ENCODE data around the gene EAF2.

The EAF2 gene

GRCh38 chr3:121800906-121801305, 34.1 kb upstream of the EAF2 start:
- Histone ChIP-seq H3K9me3 (ENCODE audit: severe bottlenecking) (no peaks in the 10 kb centered on the region), H3K36me3 (peaks cover 42% of the 10 kb centered on the region), H3K27ac (no peak overlapping the region), H3K27me3 (ENCODE audit: insufficient read depth, low read depth, severe bottlenecking) (no peaks in the 10 kb centered on the region), H3K4me3 (ENCODE audit: low read depth, low read length) (no peak overlapping the region)
- no peak for TF ChIP-seq CTCF (IDR thresholded peaks at IDR 0.05; ENCODE audit: low read depth, low read length)
- no peak for DNase-seq

DNA sequence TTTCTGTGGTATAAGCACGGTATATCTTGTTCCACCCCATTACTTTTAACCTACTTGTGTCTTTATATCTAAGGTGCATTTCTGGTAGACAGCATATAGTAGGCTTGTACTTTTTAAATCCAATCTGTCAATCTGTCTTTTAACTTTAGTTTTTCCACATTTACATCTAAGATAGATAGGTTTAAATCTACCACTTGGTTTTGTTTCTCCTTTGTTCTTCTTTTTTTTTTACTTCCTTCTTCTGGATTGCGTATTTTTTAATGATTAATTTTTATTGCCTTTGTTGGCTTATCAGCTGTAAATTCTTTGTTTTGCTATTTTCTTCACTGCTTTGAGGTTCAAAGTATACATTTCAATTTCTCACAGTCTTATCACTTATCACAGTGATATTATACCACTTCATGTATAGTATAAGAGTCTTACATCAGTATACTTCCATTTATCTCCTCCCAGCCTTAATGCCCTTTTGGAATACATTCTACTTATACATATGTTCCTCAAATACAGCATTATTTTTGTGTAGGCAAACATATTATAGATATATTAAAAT, 31.2 kb upstream of the EAF2 start:
- Histone ChIP-seq H3K27ac (no peak overlapping the region), H3K27me3 (ENCODE audit: insufficient read depth, low read depth, severe bottlenecking) (no peaks in the 10 kb centered on the region), H3K9me3 (ENCODE audit: severe bottlenecking) (no peaks in the 10 kb centered on the region), H3K36me3 (peaks cover 40% of the 10 kb centered on the region), H3K4me3 (ENCODE audit: low read depth, low read length) (no peak overlapping the region)
- no peak for TF ChIP-seq CTCF (IDR thresholded peaks at IDR 0.05; ENCODE audit: low read depth, low read length)
- DNase-seq, result no peak

- Histone ChIP-seq H3K36me3 (peaks cover 54% of the 10 kb centered on the region), H3K27ac (no peak overlapping the region), H3K4me3 (ENCODE audit: low read depth, low read length) (no peak overlapping the region), H3K27me3 (ENCODE audit: insufficient read depth, low read depth, severe bottlenecking) (no peaks in the 10 kb centered on the region), H3K9me3 (ENCODE audit: severe bottlenecking) (no peaks in the 10 kb centered on the region)
- no peak for DNase-seq
- no peak for TF ChIP-seq CTCF (IDR thresholded peaks at IDR 0.05; ENCODE audit: low read depth, low read length)
Measured at GRCh38 chr3:121809249-121809648, 25.8 kb upstream of the EAF2 start.

GRCh38 chr3:121817753-121818152, 17.3 kb upstream of the EAF2 start:
- no peaks in the 10 kb centered on the region for H3K9me3 ChIP-seq (ENCODE audit: severe bottlenecking)
- H3K27me3 ChIP-seq (ENCODE audit: insufficient read depth, low read depth, severe bottlenecking), result no peaks in the 10 kb centered on the region
- DNase-seq, result no peak
- no peak for TF ChIP-seq CTCF (IDR thresholded peaks at IDR 0.05; ENCODE audit: low read depth, low read length)
- H3K36me3 ChIP-seq, result peaks cover 34% of the 10 kb centered on the region
- no peak overlapping the region for H3K4me3 ChIP-seq (ENCODE audit: low read depth, low read length)
- H3K27ac ChIP-seq, result no peak overlapping the region

DNA sequence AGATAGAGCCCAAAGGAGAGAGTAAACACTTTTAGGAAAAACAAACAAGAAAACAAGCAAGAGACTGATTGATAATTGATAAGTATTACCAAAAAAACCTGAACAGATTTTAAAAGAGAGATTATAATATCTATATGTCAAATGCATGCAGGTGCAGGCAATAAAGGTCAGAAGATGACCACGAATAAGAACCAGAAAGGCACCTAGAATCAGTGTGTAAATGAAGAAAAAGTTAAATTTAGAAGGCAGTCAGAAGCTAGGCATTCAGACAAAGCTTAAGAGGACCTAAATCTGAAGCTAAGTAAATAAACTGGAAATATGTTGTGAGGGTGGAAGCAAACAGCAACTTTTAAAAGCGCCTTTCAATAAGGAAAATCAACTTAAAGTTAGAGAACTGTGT, 16.4 kb upstream of the EAF2 start:
- TF ChIP-seq CTCF (IDR thresholded peaks at IDR 0.05; ENCODE audit: low read depth, low read length), result no peak
- H3K36me3 ChIP-seq, result peaks cover 41% of the 10 kb centered on the region
- no peak overlapping the region for H3K27ac ChIP-seq
- no peak overlapping the region for H3K4me3 ChIP-seq (ENCODE audit: low read depth, low read length)
- no peaks in the 10 kb centered on the region for H3K27me3 ChIP-seq (ENCODE audit: insufficient read depth, low read depth, severe bottlenecking)
- no peak for DNase-seq
- H3K9me3 ChIP-seq (ENCODE audit: severe bottlenecking), result peaks cover 3% of the 10 kb centered on the region

DNA sequence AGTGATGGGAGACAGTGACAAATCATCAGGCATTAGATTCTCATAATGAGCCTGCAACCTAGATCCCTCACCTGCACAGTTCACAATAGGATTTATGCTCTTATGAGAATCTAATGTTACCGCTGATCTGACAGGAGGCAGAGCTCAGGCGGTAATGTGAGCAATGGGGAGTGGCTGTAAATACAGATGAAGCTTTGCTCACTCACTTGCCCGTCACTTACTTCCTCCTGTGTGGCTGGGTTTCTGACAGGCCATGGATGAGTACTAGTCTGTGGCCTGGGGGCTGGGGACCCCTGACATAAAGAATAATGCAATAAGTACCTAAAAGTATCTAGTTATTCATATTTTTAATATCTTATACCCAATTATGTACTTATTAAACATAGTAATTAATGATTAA, 15.8 kb upstream of the EAF2 start:
- Histone ChIP-seq H3K9me3 (ENCODE audit: severe bottlenecking) (peaks cover 3% of the 10 kb centered on the region), H3K4me3 (ENCODE audit: low read depth, low read length) (no peak overlapping the region), H3K36me3 (peaks cover 48% of the 10 kb centered on the region), H3K27ac (no peak overlapping the region), H3K27me3 (ENCODE audit: insufficient read depth, low read depth, severe bottlenecking) (no peaks in the 10 kb centered on the region)
- no peak for TF ChIP-seq CTCF (IDR thresholded peaks at IDR 0.05; ENCODE audit: low read depth, low read length)
- DNase-seq, result no peak

All from WERI-Rb-1 (cell line).